ENCODE data around the gene DOCK7. TPM values are rescaled to one million over a fixed set of nuclear protein-coding genes. Genes with fewer than 3 reads are reported as not detected.

The DOCK7 gene
- total RNA-seq, 4 donors from 2014 or later, result 34.1 to 47.7 (median 42.1) TPM

GRCh38 chr1:62406576-62406975 lies 281.6 kb downstream of the DOCK7 start:
- H3K36me3 ChIP-seq, result no peaks in the 10 kb centered on the region
- H3K4me1 ChIP-seq, result no peaks in the 10 kb centered on the region
- TF ChIP-seq CTCF (IDR thresholded peaks at IDR 0.05) (no peak), POLR2A (IDR thresholded peaks at IDR 0.05) (no peak)
- no peak for DNase-seq
- no peak overlapping the region for H3K4me3 ChIP-seq (replicated peaks in 1 of 3)
- no peak overlapping the region for H3K27ac ChIP-seq
- no peaks in the 10 kb centered on the region for H3K9me3 ChIP-seq
- intact Hi-C loops (cut with DNase I), result loop anchor here (2.0 kb wide), 1 partner anchor 230 kb away; no protein-coding TSS in a partner anchor
- 76 to 82% methylated on average over 3 of the region's 3 CpGs for WGBS, 2 donors
- no peaks in the 10 kb centered on the region for H3K27me3 ChIP-seq

DNA sequence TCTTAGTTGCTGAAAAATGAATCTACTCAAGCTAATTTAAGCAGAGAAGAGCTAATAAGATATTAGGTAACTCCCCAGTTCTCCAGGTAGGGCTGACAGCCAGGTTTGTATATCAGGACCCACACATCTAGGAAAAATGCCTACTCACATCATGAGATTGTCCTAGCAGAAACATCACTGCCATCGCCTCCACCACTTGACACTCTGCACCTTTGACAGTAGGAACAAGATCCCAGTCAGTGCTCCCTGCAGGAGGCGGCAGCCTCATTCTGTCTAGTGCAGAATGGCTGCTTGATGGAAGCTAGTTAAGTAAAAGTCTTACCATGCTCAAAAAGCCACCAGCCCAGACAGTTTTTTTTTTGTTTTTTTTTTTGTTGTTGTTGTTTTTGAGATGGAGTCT lies 282.9 kb downstream of the DOCK7 start:
- DNase-seq, result no peak
- Histone ChIP-seq H3K27me3 (no peaks in the 10 kb centered on the region), H3K4me3 (replicated peaks in 1 of 3) (no peak overlapping the region), H3K36me3 (no peaks in the 10 kb centered on the region), H3K4me1 (no peaks in the 10 kb centered on the region), H3K9me3 (no peaks in the 10 kb centered on the region), H3K27ac (no peak overlapping the region)
- TF ChIP-seq POLR2A (IDR thresholded peaks at IDR 0.05), result no peak
- TF ChIP-seq CTCF (IDR thresholded peaks at IDR 0.05), result no peak
- 88 to 97% methylated on average over 2 of the region's 2 CpGs for WGBS, 2 donors
- intact Hi-C loops (cut with DNase I), result no loop called here

Small RNAs within 50 kb of the gene (small RNA-seq; reads per million reads assigned to genes)
- not detected for gene AL451044.1

Other genes with a start within 250 kb of the DOCK7 start
- gene ANGPTL3, start 90.9 kb downstream of the DOCK7 start, total RNA-seq, result not detected
- gene ATG4C, start 95.7 kb upstream of the DOCK7 start, total RNA-seq, result 10 to 100 TPM; 16.3 to 23.4 (median 19.9) TPM